SK-N-SH (cell line): ENCODE data around the gene UBE2K. TPM values are rescaled to one million over a fixed set of nuclear protein-coding genes. Genes with fewer than 3 reads are reported as not detected.

Experiments
- CTCF ChIA-PET: fragments of 300-600, 350-600 bp; formaldehyde crosslinking; extraction: SDS; loops from one replicate; lab custom pipeline; 2021; lab: Yijun Ruan, JAX
- POLR2A ChIA-PET: fragments of 350-600 bp; sonication (Branson Sonifier 250); formaldehyde crosslinking; extraction: SDS; loops from one replicate; lab custom pipeline; 2020; ENCODE audit warnings: antibody characterized with exemption, inconsistent platforms; lab: Yijun Ruan, JAX
- DNase-seq: peaks from one replicate; pipeline ENCODE4 v3.0.0; 2012
- H2AFZ ChIP-seq: fragments of 200-600 bp; sonication (generic); 2 replicates; pipeline ENCODE4 v1.8.1; 2016; ENCODE audit warnings: antibody characterized with exemption, mild to moderate bottlenecking, low read depth
- H3F3A ChIP-seq: fragments of 200-600 bp; sonication (generic); replicated peaks from 2 replicates; pipeline ENCODE3; 2016; ENCODE audit warnings: antibody characterized with exemption, mild to moderate bottlenecking; ENCODE audit not compliant: insufficient read depth
- H3K27ac ChIP-seq, 2 experiments: fragments of 200-500 bp in 1 of 2; fragments of 200-600 bp in 1 of 2; sonication (Bioruptor generic) in 1 of 2; sonication (generic), shearing (Covaris generic) in 1 of 2; 2 replicates each; pipeline versions ENCODE4 v1.5.1 to v1.6.1; 2014 to 2016; ENCODE audit warnings: low read depth in 2 of 2, inconsistent platforms in 1 of 2, low read length in 1 of 2, mild to moderate bottlenecking in 1 of 2, mixed read lengths in 1 of 2
- H3K27me3 ChIP-seq: fragments of 200-600 bp; sonication (generic), shearing (Covaris generic); 2 replicates; pipeline ENCODE4 v1.6.1; 2016; ENCODE audit warnings: mixed run types; ENCODE audit not compliant: insufficient read depth
- H3K36me3 ChIP-seq, 2 experiments: fragments of 200-500 bp in 1 of 2; fragments of 200-600 bp in 1 of 2; sonication (Bioruptor generic) in 1 of 2; sonication (generic) in 1 of 2; replicated peaks in 1 of 2; 2 replicates each; pipeline versions ENCODE3 to v1.5.1; 2014 to 2016; ENCODE audit warnings: low read length in 1 of 2, mild to moderate bottlenecking in 1 of 2; ENCODE audit not compliant: insufficient read depth in 2 of 2, control insufficient read depth in 1 of 2
- H3K4me1 ChIP-seq, 2 experiments: fragments of 200-500 bp in 1 of 2; fragments of 200-600 bp in 1 of 2; sonication (Bioruptor generic) in 1 of 2; sonication (generic), shearing (Covaris generic) in 1 of 2; 2 replicates each; pipeline versions ENCODE4 v1.5.1 to v1.6.1; 2014 to 2016; ENCODE audit warnings: low read depth in 1 of 2, low read length in 1 of 2, mixed run types in 1 of 2; ENCODE audit not compliant: insufficient read depth in 2 of 2, control insufficient read depth in 1 of 2
- H3K4me2 ChIP-seq: fragments of 200-600 bp; sonication (generic), shearing (Covaris generic); 2 replicates; pipeline ENCODE4 v1.6.1; 2017; ENCODE audit warnings: mixed run types
- H3K4me3 ChIP-seq, 2 experiments: fragments of 200-500 bp in 1 of 2; fragments of 200-600 bp in 1 of 2; sonication (Bioruptor generic) in 1 of 2; sonication (generic), shearing (Covaris generic) in 1 of 2; 2 replicates each; pipeline versions ENCODE4 v1.5.1 to v1.8.1; 2014 to 2016; ENCODE audit warnings: low read depth in 2 of 2, inconsistent platforms in 1 of 2, low read length in 1 of 2, mild to moderate bottlenecking in 1 of 2, mixed read lengths in 1 of 2, moderate library complexity in 1 of 2
- H3K79me2 ChIP-seq: fragments of 200-600 bp; sonication (generic); 2 replicates; pipeline ENCODE4 v1.8.1; 2017; ENCODE audit warnings: mild to moderate bottlenecking; ENCODE audit not compliant: insufficient read depth
- H3K9ac ChIP-seq: fragments of 200-600 bp; sonication (generic); 2 replicates; pipeline ENCODE4 v1.6.1; 2017; ENCODE audit warnings: mixed run types
- H3K9me2 ChIP-seq: fragments of 200-600 bp; sonication (generic); 2 replicates; pipeline ENCODE4 v1.6.1; 2017; ENCODE audit warnings: mixed run types
- H3K9me3 ChIP-seq: fragments of 200-600 bp; sonication (generic); 2 replicates; pipeline ENCODE4 v1.6.1; 2017; ENCODE audit warnings: mixed run types, mild to moderate bottlenecking, moderate library complexity
- H4K20me1 ChIP-seq: fragments of 200-600 bp; sonication (generic); 2 replicates; pipeline ENCODE4 v1.6.1; 2017; ENCODE audit warnings: mild to moderate bottlenecking, mixed run types; ENCODE audit not compliant: insufficient read depth
- CHD2 ChIP-seq: fragments of 150-350 bp; IDR thresholded peaks from 2 replicates; pipeline ENCODE4 v1.6.1; 2018; ENCODE audit warnings: low read length; ENCODE audit not compliant: partially characterized antibody
- FOXM1 ChIP-seq: IDR thresholded peaks from 2 replicates; pipeline ENCODE4 v1.4.0; 2012; ENCODE audit warnings: low read depth, mild to moderate bottlenecking
- GATA2 ChIP-seq: sonication (generic); formaldehyde crosslinking; IDR thresholded peaks from 2 replicates; pipeline ENCODE4 v1.5.0; 2020; ENCODE audit warnings: mild to moderate bottlenecking, missing genetic modification reagents
- JUND ChIP-seq: IDR thresholded peaks from 2 replicates; pipeline ENCODE4 v1.4.0; 2012
- NFIC ChIP-seq: IDR thresholded peaks from 2 replicates; pipeline ENCODE4 v1.4.0; 2012; ENCODE audit warnings: borderline replicate concordance
- NRF1 ChIP-seq: IDR thresholded peaks from 2 replicates; pipeline ENCODE4 v1.6.1; 2012; ENCODE audit warnings: low read depth, mild to moderate bottlenecking, low read length
- POLR2AphosphoS5 ChIP-seq: IDR thresholded peaks from 2 replicates; pipeline ENCODE4 v1.6.1; 2012; ENCODE audit warnings: low read depth, low read length
- RAD21 ChIP-seq: IDR thresholded peaks from 2 replicates; pipeline ENCODE4 v1.6.1; 2012; ENCODE audit warnings: mild to moderate bottlenecking, low read length
- RCOR1 ChIP-seq: fragments of 150-350 bp; IDR thresholded peaks from 2 replicates; pipeline ENCODE4 v1.6.1; 2017; ENCODE audit warnings: antibody characterized with exemption, low read length
- TCF12 ChIP-seq: IDR thresholded peaks from 2 replicates; pipeline ENCODE4 v1.4.0; 2012
- TEAD4 ChIP-seq: IDR thresholded peaks from 2 replicates; pipeline ENCODE4 v1.4.0; 2012; ENCODE audit warnings: mild to moderate bottlenecking, borderline replicate concordance; ENCODE audit not compliant: insufficient read depth
- WGBS: methylation state at CpG from one replicate; pipeline ENCODE4 v1.1.6; 2017; ENCODE audit warnings: low lambda C conversion rate; 5-methylcytosine and 5-hydroxymethylcytosine counted together
- polyA plus RNA-seq, 3 experiments: library from polyadenylated mRNA; depleted of rRNA; stranded (reverse); fragments of >200 nt; gene quantifications; 2 replicates each; pipeline ENCODE4 v1.2.3, GENCODE V29; 2012
- TF ChIP-seq, protein P1 (sequence below): IDR thresholded peaks from 2 replicates; pipeline ENCODE4; 2012
- TF ChIP-seq, protein P2 (sequence below): IDR thresholded peaks from 2 replicates; pipeline ENCODE4 v1.4.0; 2012; ENCODE audit warnings: low read depth
- TF ChIP-seq, protein P3 (sequence below): fragments of 150-350 bp; IDR thresholded peaks from 2 replicates; pipeline ENCODE4 v1.6.1; 2017; ENCODE audit warnings: antibody characterized with exemption, low read length, low read depth, borderline replicate concordance
- TF ChIP-seq, protein P4 (sequence below): IDR thresholded peaks from 2 replicates; pipeline ENCODE4 v1.6.1; 2012; ENCODE audit warnings: mild to moderate bottlenecking, low read depth, low read length, moderate library complexity
- TF ChIP-seq, protein P5 (sequence below): fragments of 200-600 bp; sonication (generic); IDR thresholded peaks from 2 replicates; pipeline ENCODE4 v1.6.1; 2017; ENCODE audit warnings: antibody characterized with exemption, mild to moderate bottlenecking, moderate library complexity
- TF ChIP-seq, protein P6 (sequence below): IDR thresholded peaks from 2 replicates; pipeline ENCODE4 v1.4.0; 2012; ENCODE audit warnings: low read depth, borderline replicate concordance

The UBE2K gene
- polyA plus RNA-seq, 1 of the 3 experiments (the other 2 are of a cell fraction): 102 TPM

DNA sequence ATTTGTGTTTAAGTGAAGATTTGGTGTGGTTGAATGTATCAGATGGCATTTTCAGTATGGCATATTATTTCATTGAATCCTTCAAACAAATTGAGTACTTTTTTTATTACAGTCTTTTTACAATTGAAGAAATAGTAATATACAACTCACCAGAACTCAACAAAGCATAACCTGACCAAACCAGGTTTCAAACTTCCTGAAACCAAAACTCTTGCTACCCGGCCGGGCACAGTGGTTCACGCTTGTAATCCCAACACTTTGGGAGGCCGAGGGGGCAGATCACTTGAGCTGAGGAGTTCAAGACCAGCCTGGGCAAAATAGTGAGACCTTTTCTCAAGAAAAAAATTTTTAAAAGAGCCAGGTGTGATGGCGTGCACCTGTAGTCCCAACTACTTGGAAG lies 94.2 kb downstream of the UBE2K start:
- no peaks in the 10 kb centered on the region for H3K79me2 ChIP-seq
- CTCF ChIA-PET: no interaction called here
- H3K4me2 ChIP-seq: no peak overlapping the region
- no peaks in the 10 kb centered on the region for H3K9me3 ChIP-seq
- POLR2A ChIA-PET: no interaction called here
- peaks cover 13% of the 10 kb centered on the region for H3F3A ChIP-seq
- no peaks in the 10 kb centered on the region for H3K9me2 ChIP-seq
- H3K27ac ChIP-seq: no peak overlapping the region
- DNase-seq: no peak
- H3K4me3 ChIP-seq: no peak overlapping the region
- no peaks in the 10 kb centered on the region for H3K27me3 ChIP-seq
- TF ChIP-seq RCOR1 (no peak), CHD2 (no peak), JUND (no peak), FOXM1 (no peak), NRF1 (no peak), NFIC (no peak), RAD21 (no peak), TEAD4 (no peak), GATA2 (CRISPR knock-in tag) (no peak), TCF12 (no peak), POLR2AphosphoS5 (no peak)
- TF ChIP-seq, protein P1, sequence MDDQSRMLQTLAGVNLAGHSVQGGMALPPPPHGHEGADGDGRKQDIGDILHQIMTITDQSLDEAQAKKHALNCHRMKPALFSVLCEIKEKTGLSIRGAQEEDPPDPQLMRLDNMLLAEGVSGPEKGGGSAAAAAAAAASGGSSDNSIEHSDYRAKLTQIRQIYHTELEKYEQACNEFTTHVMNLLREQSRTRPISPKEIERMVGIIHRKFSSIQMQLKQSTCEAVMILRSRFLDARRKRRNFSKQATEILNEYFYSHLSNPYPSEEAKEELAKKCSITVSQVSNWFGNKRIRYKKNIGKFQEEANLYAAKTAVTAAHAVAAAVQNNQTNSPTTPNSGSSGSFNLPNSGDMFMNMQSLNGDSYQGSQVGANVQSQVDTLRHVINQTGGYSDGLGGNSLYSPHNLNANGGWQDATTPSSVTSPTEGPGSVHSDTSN: no peak
- TF ChIP-seq, protein P2, sequence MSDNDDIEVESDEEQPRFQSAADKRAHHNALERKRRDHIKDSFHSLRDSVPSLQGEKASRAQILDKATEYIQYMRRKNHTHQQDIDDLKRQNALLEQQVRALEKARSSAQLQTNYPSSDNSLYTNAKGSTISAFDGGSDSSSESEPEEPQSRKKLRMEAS: no peak
- TF ChIP-seq, protein P3, sequence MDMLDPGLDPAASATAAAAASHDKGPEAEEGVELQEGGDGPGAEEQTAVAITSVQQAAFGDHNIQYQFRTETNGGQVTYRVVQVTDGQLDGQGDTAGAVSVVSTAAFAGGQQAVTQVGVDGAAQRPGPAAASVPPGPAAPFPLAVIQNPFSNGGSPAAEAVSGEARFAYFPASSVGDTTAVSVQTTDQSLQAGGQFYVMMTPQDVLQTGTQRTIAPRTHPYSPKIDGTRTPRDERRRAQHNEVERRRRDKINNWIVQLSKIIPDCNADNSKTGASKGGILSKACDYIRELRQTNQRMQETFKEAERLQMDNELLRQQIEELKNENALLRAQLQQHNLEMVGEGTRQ: no peak
- TF ChIP-seq, protein P4, sequence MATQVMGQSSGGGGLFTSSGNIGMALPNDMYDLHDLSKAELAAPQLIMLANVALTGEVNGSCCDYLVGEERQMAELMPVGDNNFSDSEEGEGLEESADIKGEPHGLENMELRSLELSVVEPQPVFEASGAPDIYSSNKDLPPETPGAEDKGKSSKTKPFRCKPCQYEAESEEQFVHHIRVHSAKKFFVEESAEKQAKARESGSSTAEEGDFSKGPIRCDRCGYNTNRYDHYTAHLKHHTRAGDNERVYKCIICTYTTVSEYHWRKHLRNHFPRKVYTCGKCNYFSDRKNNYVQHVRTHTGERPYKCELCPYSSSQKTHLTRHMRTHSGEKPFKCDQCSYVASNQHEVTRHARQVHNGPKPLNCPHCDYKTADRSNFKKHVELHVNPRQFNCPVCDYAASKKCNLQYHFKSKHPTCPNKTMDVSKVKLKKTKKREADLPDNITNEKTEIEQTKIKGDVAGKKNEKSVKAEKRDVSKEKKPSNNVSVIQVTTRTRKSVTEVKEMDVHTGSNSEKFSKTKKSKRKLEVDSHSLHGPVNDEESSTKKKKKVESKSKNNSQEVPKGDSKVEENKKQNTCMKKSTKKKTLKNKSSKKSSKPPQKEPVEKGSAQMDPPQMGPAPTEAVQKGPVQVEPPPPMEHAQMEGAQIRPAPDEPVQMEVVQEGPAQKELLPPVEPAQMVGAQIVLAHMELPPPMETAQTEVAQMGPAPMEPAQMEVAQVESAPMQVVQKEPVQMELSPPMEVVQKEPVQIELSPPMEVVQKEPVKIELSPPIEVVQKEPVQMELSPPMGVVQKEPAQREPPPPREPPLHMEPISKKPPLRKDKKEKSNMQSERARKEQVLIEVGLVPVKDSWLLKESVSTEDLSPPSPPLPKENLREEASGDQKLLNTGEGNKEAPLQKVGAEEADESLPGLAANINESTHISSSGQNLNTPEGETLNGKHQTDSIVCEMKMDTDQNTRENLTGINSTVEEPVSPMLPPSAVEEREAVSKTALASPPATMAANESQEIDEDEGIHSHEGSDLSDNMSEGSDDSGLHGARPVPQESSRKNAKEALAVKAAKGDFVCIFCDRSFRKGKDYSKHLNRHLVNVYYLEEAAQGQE: no peak
- TF ChIP-seq, protein P5, sequence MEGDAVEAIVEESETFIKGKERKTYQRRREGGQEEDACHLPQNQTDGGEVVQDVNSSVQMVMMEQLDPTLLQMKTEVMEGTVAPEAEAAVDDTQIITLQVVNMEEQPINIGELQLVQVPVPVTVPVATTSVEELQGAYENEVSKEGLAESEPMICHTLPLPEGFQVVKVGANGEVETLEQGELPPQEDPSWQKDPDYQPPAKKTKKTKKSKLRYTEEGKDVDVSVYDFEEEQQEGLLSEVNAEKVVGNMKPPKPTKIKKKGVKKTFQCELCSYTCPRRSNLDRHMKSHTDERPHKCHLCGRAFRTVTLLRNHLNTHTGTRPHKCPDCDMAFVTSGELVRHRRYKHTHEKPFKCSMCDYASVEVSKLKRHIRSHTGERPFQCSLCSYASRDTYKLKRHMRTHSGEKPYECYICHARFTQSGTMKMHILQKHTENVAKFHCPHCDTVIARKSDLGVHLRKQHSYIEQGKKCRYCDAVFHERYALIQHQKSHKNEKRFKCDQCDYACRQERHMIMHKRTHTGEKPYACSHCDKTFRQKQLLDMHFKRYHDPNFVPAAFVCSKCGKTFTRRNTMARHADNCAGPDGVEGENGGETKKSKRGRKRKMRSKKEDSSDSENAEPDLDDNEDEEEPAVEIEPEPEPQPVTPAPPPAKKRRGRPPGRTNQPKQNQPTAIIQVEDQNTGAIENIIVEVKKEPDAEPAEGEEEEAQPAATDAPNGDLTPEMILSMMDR: no peak
- TF ChIP-seq, protein P6, sequence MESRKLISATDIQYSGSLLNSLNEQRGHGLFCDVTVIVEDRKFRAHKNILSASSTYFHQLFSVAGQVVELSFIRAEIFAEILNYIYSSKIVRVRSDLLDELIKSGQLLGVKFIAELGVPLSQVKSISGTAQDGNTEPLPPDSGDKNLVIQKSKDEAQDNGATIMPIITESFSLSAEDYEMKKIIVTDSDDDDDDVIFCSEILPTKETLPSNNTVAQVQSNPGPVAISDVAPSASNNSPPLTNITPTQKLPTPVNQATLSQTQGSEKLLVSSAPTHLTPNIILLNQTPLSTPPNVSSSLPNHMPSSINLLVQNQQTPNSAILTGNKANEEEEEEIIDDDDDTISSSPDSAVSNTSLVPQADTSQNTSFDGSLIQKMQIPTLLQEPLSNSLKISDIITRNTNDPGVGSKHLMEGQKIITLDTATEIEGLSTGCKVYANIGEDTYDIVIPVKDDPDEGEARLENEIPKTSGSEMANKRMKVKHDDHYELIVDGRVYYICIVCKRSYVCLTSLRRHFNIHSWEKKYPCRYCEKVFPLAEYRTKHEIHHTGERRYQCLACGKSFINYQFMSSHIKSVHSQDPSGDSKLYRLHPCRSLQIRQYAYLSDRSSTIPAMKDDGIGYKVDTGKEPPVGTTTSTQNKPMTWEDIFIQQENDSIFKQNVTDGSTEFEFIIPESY: no peak
- TF ChIP-seq, all 33 proteins: peak for 0
- Histone ChIP-seq H2AFZ (no peak overlapping the region), H4K20me1 (no peaks in the 10 kb centered on the region), H3K36me3 (no peaks in the 10 kb centered on the region), H3K9ac (no peak overlapping the region), H3K4me1 (no peaks in the 10 kb centered on the region)
- 91% methylated on average over 5 of the region's 5 CpGs for WGBS
